Esophagus squamous epithelium (tissue), 4 donors: ENCODE data around the gene ZNF652.

ENCODE experiments used
- POLR2A ChIP-seq, 4 donors: fragments of 450-650 bp; IDR thresholded peaks; one replicate each; pipeline ENCODE4 v1.6.1; 2017; ENCODE audit warnings: antibody characterized with exemption in 4 of 4, mild to moderate bottlenecking in 4 of 4, moderate library complexity in 3 of 4
- TF ChIP-seq, protein P1 (sequence below), 6 experiments: fragments of 450-650 bp in 4 of 6; fragments of 200-600 bp in 2 of 6; sonication (generic) in 2 of 6; IDR thresholded peaks; one replicate each; pipeline ENCODE4 v1.5.1; 2016 to 2019; ENCODE audit warnings: antibody characterized with exemption in 6 of 6, mild to moderate bottlenecking in 4 of 6, moderate library complexity in 4 of 6

DNA sequence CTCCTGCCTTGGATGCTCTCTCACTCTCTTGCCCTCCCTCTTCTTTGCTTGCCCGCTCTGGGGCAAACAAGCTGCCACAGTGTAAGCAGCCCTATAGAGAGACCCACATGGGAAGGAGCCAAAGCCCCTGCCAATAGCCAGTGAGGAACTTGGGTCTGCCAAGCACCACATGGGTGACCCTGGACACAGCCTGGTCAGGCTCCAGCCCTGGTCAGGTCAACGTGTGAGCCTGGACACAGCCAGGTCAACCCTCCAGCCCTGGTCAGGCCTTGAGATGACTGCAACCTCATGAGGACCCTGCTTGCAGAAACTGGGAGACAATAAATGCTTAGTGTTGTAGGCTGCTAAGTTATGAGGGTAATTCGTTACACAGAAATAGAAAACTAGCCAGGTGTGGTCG lies 117.2 kb downstream of the ZNF652 start:
- TF ChIP-seq, protein P1, sequence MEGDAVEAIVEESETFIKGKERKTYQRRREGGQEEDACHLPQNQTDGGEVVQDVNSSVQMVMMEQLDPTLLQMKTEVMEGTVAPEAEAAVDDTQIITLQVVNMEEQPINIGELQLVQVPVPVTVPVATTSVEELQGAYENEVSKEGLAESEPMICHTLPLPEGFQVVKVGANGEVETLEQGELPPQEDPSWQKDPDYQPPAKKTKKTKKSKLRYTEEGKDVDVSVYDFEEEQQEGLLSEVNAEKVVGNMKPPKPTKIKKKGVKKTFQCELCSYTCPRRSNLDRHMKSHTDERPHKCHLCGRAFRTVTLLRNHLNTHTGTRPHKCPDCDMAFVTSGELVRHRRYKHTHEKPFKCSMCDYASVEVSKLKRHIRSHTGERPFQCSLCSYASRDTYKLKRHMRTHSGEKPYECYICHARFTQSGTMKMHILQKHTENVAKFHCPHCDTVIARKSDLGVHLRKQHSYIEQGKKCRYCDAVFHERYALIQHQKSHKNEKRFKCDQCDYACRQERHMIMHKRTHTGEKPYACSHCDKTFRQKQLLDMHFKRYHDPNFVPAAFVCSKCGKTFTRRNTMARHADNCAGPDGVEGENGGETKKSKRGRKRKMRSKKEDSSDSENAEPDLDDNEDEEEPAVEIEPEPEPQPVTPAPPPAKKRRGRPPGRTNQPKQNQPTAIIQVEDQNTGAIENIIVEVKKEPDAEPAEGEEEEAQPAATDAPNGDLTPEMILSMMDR (IDR thresholded peaks at IDR 0.05): no peak
- TF ChIP-seq POLR2A (IDR thresholded peaks at IDR 0.05): no peak
